HepG2 (cell line): ENCODE results near the gene SLC16A6.
"Not testable (repeated sequence)": the region's sequence is repeated elsewhere in the genome, so short reads cannot be mapped to it uniquely, and the experiment has no call there.

ENCODE experiments used
- TF ChIP-seq, protein P1 (sequence below): sonication (generic); formaldehyde crosslinking; IDR thresholded peaks from 2 replicates; pipeline ENCODE4 v1.5.0; 2020; ENCODE audit warnings: mild to moderate bottlenecking, missing genetic modification reagents, moderate library complexity
- TF ChIP-seq, protein P2 (sequence below): sonication (generic); formaldehyde crosslinking; IDR thresholded peaks from 2 replicates; pipeline ENCODE4 v1.4.0; 2020; ENCODE audit warnings: low read depth, mild to moderate bottlenecking, missing genetic modification reagents

DNA sequence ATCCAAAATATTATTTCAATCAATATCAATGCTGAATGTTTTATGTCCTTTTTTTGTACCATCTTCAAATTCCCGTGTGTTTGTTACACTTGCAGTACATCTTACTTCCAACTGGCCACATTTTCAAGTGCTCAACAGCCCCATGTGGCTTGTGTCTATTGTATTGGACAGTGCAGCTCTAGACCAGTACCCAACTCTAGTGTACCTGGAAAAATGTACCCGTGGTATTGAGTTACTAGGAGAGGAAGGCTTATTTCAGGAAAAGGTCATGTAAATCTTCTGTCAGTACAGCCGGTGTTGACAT lies 31.3 kb downstream of the SLC16A6 start:
- TF ChIP-seq, protein P1, sequence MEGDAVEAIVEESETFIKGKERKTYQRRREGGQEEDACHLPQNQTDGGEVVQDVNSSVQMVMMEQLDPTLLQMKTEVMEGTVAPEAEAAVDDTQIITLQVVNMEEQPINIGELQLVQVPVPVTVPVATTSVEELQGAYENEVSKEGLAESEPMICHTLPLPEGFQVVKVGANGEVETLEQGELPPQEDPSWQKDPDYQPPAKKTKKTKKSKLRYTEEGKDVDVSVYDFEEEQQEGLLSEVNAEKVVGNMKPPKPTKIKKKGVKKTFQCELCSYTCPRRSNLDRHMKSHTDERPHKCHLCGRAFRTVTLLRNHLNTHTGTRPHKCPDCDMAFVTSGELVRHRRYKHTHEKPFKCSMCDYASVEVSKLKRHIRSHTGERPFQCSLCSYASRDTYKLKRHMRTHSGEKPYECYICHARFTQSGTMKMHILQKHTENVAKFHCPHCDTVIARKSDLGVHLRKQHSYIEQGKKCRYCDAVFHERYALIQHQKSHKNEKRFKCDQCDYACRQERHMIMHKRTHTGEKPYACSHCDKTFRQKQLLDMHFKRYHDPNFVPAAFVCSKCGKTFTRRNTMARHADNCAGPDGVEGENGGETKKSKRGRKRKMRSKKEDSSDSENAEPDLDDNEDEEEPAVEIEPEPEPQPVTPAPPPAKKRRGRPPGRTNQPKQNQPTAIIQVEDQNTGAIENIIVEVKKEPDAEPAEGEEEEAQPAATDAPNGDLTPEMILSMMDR: not testable (repeated sequence)
- TF ChIP-seq, protein P2, sequence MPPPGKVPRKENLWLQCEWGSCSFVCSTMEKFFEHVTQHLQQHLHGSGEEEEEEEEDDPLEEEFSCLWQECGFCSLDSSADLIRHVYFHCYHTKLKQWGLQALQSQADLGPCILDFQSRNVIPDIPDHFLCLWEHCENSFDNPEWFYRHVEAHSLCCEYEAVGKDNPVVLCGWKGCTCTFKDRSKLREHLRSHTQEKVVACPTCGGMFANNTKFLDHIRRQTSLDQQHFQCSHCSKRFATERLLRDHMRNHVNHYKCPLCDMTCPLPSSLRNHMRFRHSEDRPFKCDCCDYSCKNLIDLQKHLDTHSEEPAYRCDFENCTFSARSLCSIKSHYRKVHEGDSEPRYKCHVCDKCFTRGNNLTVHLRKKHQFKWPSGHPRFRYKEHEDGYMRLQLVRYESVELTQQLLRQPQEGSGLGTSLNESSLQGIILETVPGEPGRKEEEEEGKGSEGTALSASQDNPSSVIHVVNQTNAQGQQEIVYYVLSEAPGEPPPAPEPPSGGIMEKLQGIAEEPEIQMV (CRISPR knock-in tag): not testable (repeated sequence)
